Fibroblast of peridontal ligament (primary cell): ENCODE results near the gene GMDS.

ENCODE experiments used
- DNase-seq: peaks from one replicate; pipeline ENCODE4 v3.0.0-alpha.2; 2010; ENCODE audit errors: extremely low read depth

Gene GMDS

DNA sequence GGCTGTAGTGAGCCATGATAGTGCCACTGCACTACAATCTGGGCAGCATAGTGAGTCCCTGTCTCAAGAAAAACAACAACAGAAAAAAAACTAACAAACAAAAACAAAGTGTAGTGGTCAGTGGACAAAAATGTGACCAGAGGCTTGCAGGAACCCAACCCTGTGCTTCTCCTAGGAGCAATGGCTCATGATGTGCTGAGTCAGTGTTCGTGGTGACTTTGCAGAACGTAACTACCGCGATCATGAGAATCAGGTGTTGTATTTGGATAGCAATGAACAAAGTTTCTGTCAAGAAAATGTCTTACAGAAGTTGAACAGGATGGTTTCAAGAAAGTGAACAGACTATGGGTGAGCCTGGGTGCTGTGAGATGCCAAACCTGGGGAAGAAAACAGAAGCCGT is 654.2 kb downstream of the GMDS start:
- no peak for DNase-seq

DNA sequence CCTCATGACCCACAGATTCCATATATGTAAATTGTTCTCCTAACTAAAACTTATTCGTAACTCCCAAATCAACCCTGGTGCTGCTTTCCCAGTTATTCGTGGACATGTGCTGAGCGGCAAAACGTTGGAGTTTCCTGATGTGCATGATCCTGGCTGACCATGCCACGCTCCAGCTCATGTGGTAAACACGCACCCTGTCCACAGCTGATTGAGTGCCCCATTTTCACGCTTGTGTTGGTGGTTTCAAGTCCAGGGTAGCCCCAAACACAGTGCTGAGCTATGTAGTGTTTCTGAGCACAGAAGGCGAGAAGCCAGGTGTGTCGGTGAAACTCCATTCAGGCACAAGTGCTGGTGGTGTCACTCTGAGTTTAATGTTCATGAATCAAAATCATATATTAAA is 654.8 kb downstream of the GMDS start:
- DNase-seq: no peak

DNA sequence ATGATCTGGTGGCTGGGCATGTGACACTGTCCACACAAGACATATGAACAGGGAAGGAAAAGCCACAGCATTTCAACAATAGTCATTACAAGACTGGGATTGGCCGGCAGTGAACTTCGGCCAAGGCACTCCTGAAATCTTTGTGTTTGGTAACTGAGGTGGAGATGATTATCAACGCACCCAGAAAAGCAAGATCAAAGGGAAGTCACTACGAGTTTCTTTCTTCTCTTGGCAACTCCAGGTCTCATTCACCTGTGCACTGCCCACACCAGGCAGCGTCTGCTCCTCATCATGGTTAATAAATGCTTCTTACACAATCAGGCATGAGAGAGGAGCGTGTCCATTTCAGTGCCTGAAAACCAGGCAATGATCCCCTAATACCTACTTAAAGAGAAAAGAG is 656.2 kb downstream of the GMDS start:
- DNase-seq: no peak

DNA sequence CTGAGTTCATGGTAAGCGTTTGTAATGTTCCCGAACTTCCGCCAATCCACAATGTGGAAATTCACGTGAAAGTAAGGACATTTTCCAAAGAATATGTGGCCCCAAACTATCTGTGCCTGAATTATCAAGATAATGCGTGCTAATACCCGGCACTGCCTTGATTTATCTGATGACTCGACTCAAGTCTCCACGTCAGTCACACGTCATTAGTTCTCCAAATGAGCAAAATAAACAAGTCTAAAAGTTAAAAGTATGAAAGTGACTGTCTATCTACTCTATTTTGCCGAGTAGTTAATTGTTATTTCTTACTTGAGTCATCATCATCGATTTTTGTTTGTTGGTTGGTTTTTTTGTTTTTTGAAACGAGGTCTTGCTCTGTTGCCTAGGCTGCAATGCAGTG is 657.4 kb downstream of the GMDS start:
- DNase-seq: no peak

DNA sequence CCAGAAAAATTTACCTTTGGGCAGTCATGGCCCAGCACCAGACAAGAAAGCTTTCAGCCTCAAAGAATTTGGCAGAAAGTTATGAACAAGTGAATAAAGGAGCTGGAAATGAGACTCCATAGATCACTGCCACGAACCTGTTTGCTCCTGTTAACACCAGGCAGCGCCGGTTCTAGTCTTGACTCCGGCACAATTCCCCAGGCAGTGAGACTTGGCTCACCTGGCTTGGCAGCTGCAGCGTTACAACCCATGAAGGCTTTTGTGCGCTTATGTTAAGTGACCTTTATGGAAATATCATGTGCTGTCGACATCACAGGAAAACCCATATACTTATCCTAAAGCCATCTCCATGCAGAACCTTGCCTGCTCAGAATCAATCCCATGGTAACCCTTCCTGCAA is 657.9 kb downstream of the GMDS start:
- DNase-seq: no peak

DNA sequence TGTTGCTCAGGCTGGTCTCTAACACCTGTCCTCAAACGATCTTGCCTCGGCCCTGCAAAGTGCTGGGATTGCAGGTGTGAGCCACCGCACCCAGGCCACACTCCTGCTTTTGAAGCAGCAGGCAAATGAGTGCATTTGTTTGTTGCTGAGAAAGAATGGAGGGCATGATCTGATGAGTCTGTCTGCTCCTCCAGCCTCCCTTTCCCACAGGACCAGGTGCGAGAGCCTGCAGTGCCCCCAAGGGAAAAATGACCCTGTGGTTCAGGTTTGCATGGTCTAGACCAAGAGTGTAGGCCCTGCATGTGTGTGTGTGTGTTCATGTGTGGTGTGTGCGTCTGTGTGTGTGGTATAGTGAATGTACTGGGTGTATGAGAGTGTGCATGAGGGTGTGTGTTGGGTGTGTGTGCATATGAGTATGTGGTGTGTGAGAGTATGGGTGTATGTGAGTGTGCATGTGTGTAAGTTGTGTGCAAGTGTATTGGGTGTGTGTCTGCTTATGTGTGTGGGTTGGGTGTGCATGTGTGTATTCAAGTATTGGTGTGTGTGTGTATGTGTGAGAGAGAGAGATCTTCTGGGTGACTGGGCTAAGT is 658.4 kb downstream of the GMDS start:
- DNase-seq: no peak

DNA sequence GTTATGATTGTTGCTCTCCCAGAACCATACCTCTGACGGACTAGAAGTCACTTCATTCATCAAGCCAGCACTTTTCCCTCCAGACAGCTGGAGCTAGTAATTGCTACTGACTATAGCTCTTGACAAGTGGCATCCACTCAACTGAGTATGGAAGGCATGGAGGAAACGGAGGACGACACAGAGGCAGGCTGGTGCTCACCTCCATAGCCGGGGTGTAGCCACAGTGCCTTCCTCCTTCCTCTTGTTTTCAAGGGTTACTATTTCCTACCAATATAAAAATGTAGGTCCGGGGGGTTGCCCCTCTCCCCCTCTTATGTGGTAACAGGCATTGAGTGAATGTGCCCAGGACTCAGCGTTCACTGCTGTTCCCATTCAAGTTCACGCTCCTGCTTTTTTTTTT is 659.1 kb downstream of the GMDS start:
- DNase-seq: no peak

DNA sequence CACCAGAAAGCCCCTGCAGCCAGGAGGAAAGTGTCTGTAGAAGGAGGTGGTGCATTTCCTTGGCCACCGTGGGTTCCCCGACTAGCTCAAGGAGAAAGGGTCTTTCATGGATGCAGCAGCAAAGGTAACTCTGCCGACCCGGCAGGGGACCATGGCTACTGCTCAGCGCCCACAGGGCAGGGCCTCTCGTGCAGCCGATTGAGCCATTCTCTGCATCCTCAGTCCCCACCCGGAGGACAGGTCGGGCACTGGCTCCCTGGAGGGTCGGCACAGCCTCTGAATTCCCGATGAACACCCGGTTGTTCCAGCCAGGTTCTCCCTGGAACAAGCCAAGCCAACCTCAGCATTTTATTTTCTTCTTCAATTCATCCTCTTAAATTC is 659.7 kb downstream of the GMDS start:
- no peak for DNase-seq

DNA sequence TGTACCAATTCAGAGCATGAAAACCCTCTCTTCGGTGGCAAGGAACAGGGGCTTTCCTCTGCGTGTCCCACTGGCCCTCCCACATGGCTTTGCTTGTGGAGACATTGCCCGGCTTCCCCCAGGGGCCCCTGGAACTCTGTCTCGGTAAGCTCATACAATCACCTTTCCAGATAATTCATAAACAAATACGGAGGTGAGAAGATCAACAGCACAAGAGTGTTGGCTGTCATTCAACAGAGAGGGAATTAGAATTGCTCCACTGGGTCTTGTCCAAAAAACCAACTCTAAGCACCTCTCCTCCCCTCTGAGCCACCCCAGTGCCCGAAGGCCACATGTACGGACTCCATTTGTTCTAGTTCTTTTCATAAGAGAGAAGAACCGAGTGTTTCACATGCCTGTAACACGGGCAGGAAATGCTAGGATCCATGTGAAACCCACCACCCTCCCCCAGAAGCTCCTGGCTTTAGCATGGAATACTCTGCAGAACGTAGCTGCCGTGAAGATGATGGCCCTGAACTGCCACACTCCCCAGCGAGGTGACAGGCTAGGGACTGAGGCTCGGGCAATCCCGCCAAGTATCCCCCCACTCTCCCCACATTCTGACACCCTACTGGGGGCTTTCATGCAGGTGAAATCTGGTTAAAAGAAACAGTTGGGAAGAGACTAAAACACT is 660.3 kb downstream of the GMDS start:
- no peak for DNase-seq

DNA sequence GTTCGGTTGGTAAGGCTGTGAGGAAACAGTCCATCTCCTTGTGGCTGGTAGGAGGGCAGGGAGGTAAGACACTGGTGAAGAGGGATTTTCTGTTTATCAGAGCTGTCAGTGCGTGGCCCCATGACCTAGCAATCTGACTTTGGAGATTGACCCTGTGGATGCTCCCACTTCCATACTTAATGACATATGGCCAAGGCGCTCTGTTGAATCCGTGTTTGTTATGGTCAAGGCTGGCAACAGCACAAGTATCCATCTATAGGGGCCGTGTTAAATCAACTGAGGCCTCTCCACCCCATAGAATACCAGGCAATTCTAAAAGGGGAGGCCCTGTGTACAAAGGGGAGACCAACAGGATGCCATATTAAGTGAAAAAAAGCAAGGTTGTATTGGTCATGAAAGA is 661.3 kb downstream of the GMDS start:
- no peak for DNase-seq

DNA sequence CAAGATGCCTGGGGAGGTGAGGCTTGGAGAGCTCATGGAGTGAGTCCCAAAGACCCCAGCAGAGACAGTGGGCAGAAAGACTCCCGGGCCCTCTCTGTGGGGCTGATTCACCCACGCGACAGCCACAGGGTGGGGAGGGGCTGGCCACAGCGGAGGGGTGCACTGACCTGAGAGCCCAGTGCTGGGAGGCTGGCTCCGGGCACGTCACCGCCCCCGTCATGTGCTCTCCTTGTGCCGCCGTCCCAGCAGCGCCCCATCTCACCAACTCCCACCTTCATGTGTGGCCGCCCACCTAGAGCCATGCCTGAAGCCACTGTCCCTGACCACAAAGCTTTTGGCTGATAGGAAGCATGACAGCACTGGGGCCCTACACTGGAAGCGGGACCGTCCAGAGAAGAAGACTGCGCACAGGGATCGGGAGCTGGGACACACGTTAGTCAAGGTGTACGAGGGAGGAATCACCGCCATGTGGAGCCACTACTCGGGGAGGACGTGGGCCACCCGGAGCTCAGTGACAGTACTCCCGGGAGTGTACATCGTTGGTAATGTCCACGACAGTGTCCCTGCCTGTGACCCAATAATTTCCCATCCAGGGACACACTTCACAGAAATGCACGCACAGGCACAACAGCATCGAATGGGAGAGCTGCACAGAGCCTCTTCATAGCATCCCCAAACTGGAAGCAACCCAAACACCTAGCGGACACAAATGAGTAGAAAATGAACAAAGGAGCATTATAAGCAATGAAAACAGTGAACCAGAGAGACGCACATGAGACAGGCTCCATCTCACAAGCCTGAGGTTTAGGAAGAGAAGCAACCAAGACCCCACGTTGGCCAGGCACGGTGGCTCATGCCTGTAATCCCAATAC is 664.0 kb downstream of the GMDS start:
- no peak for DNase-seq

DNA sequence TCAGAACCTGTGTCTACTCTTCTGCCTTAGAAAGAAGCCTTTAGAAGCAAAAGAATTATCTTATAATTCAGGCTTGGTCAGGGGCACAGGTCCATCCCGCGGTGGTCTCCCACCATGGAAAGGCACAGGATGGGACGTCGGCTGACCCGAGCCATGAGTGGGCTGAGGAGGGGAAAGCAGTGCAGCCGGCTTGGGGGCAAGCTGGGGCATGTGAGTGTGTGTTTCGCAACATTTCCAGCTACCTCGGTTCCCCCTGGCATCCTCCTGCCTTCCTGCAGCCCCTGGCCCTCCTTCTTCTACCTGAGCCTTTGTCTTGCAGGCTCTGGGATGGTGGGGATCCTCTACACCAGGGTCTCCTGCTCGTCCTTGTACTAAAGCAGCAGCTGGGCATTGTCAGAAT is 664.8 kb downstream of the GMDS start:
- DNase-seq: no peak

DNA sequence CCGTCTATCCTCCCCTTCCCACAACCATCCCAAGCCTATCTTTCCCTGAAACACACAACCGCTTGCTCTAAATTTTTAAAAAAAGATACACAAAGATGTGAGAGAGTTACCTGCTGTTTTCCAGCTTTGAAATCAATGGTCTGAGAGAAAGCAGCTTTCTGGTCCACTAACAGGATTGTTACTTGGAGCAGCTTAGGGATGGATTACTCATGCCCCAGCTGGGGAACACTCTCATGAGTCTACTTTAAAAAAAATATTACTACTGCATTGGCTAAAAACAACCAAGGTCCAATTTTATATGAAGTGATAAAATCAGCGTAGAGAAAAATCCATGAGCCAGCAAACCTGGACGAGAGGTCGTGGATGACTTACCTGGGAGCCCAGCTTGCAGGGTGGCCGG is 665.3 kb downstream of the GMDS start:
- DNase-seq: peak; percentile 63

DNA sequence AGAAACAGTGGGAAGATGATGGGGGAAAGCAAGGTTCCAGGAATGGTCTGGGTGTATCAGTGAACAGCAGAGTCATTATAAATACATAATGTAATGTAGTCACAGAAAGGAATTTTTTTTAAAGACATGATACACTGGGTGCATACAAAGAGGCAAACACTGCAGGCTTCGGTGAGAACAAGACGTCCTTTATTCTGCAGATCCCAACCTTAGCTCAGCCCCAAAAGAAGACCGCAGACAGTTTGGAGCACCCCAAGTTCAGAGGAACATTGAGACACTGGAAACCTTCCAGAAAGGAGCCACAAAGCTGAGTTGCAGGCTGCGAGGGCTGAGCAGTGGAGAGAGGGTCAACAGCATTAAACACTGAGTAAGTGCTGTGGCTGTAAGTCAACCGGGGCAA is 666.3 kb downstream of the GMDS start:
- no peak for DNase-seq

DNA sequence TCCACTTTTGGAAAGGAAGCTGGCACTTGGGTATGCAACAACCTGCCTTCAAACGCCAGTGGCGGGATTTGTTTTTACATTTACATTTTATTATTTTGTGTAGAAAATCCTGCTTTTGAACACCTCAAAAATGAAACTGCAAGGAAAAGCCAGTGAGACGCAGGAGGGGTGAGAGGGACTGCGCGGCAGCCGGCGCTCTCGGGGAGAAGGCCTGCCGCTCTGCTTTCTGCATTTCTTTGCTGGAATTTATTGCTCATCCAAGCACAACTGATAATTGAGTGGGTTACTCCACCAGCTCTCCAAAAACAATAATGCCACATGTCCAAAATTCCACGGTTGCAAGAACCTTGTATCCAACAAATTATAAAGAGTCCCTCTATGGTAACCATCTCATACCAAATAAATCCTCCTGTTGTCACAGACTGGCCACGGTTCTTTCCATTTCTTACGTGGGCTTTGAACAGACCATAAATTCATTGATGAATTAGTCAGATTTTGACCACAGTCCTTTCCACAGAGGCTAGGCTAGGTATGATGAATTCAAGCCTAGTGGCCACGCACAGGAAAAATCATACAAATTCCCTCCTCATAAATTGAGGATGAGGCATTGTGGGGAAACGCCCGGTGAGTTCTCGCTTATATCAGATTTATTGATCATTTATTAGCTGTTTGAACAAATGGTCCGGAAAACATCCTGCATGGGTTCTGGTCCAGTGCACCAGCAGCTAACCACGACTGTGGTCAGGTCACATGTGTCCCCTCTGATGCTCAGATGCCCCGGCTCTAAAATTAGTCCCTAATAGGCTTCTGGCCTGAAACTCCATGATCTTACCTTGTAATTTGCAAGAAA is 667.3 kb downstream of the GMDS start:
- no peak for DNase-seq

DNA sequence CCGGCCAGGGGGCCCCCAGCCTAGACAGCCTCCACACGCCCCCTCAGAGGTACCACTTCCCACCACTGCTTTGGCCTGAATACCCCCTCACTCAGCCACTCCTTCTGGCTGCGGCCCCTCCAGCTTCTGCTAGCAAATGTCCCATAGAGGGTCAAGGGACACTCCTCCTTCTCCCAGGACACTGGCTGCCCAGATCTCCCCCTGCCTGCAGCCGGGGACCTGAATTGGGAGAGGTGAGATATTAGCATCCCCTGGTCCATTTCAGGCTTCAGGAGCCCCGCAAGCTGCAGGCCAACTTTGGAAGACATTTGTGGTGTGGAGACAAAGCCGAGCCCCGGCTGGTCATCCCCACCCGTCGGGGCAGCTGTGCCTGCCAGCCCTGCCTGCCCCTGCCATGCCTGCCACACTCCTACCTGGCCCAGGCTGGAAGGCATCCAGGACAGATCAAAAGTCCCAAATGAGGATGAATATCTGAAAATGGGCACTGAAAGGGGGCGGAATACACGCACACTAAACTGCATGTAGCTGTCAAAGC is 668.2 kb downstream of the GMDS start:
- no peak for DNase-seq

DNA sequence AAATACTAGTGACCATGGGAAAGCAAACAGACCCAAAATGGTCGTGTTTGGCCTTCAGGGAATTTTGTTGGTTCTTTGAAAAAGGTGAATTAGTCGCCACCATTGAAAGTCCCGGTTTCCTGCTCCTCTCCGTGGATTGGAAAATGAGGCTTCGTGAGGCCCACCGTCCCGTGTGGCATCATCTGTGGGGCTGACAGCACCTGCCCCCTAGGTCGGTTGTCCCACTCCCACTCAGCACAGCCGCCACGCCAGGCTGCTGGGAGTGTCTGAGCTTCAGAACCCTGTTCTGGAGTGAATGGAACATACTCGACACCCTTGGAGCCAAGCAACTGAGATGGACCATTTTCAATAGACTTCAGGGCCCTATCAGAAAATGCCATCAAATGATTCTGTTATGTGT is 668.7 kb downstream of the GMDS start:
- no peak for DNase-seq

DNA sequence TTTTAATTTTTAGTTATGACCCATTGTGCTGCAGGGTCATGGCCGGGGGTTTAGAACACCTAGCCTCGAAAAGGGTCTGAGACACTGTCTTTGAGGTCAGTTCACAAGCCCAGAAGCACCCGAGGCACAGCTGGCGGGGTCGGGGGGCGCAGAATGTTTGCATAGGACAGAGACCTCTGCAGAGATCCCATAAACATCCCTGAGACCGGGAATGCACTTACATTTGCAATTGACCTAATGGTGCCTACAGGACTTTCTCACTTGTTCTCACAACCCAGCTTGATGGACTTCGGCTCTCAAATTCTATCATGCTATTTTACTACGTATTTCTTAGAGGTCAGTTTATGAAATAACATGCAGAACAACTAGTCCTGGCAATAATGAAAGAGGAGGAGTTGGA is 669.2 kb downstream of the GMDS start:
- no peak for DNase-seq

DNA sequence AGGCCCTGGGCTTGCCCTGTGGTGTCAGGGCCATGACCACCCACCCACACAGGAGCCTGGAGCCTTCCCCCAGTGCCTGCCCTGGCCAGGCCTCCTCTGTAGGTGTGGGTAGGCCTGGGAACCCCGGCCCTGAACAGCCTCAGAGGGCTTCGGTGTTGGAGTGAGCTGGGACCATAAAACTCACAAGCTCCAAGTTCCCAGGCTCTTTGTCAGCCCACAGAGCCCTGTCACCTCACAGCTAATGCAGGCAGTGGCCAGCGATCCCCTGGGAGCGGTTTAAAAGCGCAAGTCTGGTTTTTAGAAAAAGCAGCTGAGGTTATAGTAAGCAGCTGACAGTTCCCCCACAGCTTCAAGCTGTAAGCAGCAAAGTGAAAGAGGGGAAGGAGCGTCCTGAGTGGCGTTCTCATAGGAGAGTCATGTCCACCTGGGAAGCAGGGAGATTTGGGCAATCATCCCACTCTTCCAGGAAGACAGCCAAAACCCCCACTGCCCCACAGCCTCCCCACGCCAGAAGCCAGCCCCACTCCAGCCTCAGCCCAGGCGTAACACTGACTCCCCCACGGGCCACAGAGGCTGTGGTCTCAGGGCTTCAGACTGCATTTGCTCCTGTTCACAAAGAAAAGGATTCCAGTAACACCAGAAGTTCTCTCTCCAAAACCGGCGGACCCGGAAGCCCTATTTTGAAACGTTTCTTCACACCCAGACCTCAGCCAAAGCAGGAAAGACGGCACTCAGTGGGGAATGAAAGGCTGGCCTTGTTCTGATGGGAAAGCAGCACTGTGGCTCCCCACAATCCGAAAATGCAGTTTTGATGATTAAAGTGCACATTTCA is 670.0 kb downstream of the GMDS start:
- DNase-seq: peak; percentile 63

DNA sequence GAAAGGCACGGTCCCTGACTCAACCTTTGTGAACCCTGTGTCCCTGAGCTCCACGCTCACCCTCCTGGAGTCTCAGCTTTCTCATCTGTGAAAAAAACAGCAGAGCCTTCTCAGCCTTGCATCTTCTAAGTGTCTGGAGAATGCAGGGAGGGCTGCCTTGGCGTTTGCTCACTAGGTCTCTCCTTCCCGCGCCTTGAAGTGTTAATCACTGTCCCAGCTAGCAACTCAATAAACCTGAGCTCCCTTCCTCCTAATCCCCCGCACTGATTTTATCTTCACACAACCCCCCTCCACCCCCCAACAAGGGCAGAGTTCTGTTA is 670.6 kb downstream of the GMDS start:
- DNase-seq: no peak

DNA sequence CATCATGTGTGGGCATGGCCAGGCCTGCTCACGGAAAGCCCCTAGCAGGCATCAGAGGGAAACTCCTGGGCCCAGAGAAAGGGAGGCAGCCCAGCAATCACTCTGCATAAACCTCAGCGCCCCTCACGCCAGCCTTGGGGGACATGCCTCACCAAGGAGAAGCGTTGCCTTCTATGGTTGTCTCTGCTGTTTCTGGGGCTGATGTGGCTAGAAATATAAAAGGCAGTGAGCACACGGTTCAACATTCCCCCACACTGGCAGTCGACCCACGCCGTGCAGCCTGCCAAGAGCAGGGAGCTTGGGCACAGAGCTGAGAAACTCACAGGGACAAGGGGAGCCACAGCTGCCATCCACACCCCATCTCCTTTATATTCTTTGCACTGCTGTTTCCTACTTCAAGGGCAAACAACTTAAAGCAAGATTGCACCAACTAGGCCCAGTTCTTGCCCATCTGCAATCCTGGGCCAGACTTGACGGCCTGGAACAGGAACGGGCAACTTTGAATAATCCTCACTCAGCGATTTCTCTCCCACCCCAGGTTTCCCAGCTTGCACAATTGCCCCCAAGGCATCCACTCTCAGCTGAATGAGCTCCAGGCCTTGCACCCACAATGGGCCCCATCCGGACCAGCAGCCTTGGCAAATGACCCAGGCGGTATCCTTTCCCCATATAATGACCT is 671.2 kb downstream of the GMDS start:
- DNase-seq: no peak
